NB4 (cell line): Measurements from ENCODE around the gene IFT122.

Experiments
- DNase-seq: peaks from one replicate; pipeline ENCODE4 v3.0.0; 2010; ENCODE audit warnings: low read depth
- H3K4me3 ChIP-seq: one replicate; pipeline ENCODE4 v1.5.1; 2011; ENCODE audit warnings: mild to moderate bottlenecking, low read depth, low read length, moderate library complexity
- CTCF ChIP-seq: IDR thresholded peaks from one replicate; pipeline ENCODE4 v1.5.1; 2012; ENCODE audit warnings: low read depth, low read length
- MAX ChIP-seq: IDR thresholded peaks from 2 replicates; pipeline ENCODE4 v1.6.1; 2011; ENCODE audit warnings: low read depth, low read length
- MYC ChIP-seq: IDR thresholded peaks from 2 replicates; pipeline ENCODE4 v1.6.1; 2011; ENCODE audit warnings: low read depth, low read length
- POLR2A ChIP-seq: IDR thresholded peaks from 2 replicates; pipeline ENCODE4 v1.6.1; 2011; ENCODE audit warnings: mild to moderate bottlenecking; ENCODE audit not compliant: insufficient read length; ENCODE audit errors: extremely low read depth

IFT122 gene

GRCh38 chr3:129441215-129441614, 1.2 kb downstream of the IFT122 start:
- DNase-seq: peak; percentile 25
- H3K4me3 ChIP-seq: peak overlapping the region; percentile 84
- TF ChIP-seq MAX: no peak
- no peak for TF ChIP-seq POLR2A
- no peak for TF ChIP-seq MYC
- TF ChIP-seq CTCF: no peak

GRCh38 chr3:129441782-129442181, 1.8 kb downstream of the IFT122 start:
- peak overlapping the region; percentile 84 for H3K4me3 ChIP-seq
- peak; percentile 39 for DNase-seq
- TF ChIP-seq MAX: no peak
- no peak for TF ChIP-seq POLR2A
- TF ChIP-seq MYC: no peak
- TF ChIP-seq CTCF: no peak

GRCh38 chr3:129442486-129442885, 2.5 kb downstream of the IFT122 start:
- TF ChIP-seq MYC (no peak), POLR2A (no peak), MAX (no peak), CTCF (no peak)
- H3K4me3 ChIP-seq: peak overlapping the region; percentile 84
- no peak for DNase-seq

- H3K4me3 ChIP-seq: no peak overlapping the region
- DNase-seq: no peak
- no peak for TF ChIP-seq MAX
- no peak for TF ChIP-seq MYC
- no peak for TF ChIP-seq CTCF
- no peak for TF ChIP-seq POLR2A
Measured at GRCh38 chr3:129442947-129443346, 2.9 kb downstream of the IFT122 start.

- no peak for DNase-seq
- TF ChIP-seq CTCF (no peak), MAX (no peak), POLR2A (no peak), MYC (no peak)
- H3K4me3 ChIP-seq: no peak overlapping the region
Measured at GRCh38 chr3:129445471-129445870, 5.4 kb downstream of the IFT122 start.

GRCh38 chr3:129446926-129447325, 6.9 kb downstream of the IFT122 start:
- TF ChIP-seq CTCF (no peak), MYC (no peak), MAX (no peak), POLR2A (no peak)
- no peak overlapping the region for H3K4me3 ChIP-seq
- no peak for DNase-seq
